Stimulated activated CD8-positive, alpha-beta memory T cell treated with anti-CD3 and anti-CD28 coated beads, Interleukin-7, amount 100 ng/mL, for 4 hours (primary cell): ENCODE data around the gene ABL1.

ENCODE experiments used
- DNase-seq, 2 donors: peaks; one replicate each; pipeline ENCODE4 v3.0.0-alpha.2; 2020; ENCODE audit warnings: low read depth in 2 of 2

The ABL1 gene

DNA sequence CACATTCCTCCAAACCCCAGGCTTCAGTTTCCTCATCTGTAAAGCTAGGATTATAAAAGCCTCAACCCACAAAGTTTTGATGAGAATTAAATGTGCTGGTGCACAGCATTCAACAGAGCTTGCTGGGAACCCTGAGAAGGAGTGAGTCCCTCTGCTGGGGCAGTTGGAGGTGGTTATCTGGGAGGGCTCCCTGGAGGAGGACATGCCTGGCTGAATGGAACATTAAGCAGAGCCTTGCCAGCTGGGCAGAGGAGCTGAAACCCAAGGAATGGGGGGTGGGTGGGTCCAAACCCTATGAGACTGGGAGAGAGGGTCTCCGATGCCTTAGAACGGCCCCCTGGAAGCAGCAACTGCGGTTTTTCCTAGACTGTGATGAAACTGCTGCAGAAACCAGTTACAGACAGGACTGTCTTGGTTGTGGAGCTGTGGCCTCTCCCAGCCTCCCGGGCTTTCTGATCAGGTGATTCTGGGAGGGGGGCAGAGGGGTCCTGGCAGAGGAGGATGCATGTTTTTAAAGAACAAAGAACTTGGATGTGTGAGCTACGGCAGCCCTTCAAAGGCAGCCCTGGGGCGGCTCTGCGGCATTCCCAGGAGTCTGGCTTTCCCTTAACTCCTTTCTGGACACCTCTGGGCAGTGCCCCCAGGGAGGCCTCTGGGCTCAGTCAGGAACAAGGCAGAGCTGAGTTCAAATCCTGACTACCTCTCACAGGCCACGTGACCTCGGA is 83.2 kb downstream of the ABL1 start:
- no peak for DNase-seq

- DNase-seq, result no peak
Observed at GRCh38 chr9:130918826-130919558, 83.9 kb downstream of the ABL1 start.

GRCh38 chr9:130919559-130920145 is 84.6 kb downstream of the ABL1 start:
- DNase-seq, result no peak

DNA sequence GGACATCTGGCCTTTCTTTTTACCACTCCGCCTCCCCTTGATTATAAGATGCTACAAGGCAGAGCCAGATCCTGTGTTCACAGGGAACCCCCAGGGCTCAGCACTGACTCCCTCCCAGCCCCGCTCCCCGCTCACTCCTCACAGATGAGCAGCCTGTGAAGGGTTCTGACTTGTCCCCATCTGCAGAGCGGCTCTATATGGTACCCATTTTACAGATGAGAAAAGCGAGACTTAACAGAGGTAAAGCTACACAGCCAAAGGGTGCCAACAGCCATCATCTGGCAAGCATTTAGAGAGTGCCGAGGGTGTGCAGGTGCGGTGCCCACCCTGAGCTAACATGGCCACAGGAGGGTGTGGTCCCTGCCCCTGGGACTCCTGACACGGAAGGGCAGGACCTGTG is 85.2 kb downstream of the ABL1 start:
- DNase-seq, result no peak

GRCh38 chr9:130920762-130921299 is 85.8 kb downstream of the ABL1 start:
- DNase-seq, result no peak

DNA sequence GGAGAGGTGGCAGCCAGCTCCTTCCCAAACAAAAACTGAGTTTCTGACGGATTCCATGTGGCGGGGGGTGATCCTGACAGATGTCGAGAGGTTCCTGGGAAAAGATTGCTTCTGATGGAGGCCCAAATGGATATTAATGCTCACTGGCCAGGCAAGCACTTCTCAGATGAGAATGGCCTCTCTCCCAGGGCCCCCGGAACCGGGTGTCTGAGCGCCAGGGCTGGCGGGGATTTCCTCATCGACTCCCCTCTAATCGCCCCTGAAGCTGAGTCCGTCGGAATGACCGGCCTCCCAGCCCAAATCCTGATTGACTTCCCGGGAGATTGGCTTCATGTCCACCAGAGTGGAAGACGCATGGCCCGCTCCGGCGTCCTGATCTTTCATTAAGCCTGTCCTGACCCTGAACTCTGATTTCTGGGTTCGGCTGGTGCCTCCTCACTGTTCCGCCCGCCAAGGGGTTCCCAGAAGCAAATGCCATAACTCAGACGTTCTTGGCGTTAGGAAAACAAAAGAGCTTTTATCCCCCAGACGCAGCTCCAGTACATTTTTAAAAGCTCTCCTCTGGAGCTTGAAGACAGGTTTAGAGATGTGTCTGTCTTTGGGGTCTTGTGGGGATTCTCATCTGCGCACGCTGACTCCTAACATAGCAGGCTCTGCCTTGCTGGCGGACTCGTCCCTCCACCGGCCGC is 86.4 kb downstream of the ABL1 start:
- no peak for DNase-seq

- DNase-seq, result no peak
Observed at GRCh38 chr9:130921989-130922892, 87.2 kb downstream of the ABL1 start.

DNA sequence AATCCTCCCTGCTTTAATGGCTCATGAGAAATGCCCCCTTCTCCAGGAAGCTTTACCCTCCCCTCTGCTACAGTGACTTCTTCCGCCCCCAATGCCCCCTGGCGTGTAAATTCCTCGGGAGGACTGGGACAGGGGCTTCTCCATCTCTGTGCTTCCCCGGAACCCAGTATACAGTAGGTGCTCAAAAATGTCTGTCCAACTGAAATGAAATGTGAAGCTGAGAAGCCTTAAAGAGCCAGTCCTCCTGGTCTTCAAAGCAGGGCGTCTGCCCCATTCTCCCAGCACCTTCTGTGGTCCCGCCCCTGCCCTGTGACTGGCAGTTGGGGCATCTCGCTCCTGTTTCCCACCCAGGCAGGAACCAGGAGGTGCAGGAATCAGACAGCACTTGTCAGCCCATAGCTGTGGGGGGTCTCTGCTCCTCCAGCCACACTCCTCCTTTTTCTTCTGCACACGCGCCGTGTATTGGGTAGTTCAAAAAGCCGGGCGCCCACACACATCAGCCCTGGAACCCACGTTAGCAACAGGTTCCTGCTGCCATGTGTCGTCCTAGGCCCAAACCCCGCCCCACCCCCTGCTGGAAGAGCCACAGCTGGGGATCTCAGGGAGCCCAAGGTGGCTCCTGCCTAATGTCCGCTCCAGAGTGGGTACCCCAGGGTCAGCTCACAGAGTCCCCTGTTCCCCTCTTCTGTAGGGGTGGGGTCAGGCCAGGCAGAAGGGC is 88.0 kb downstream of the ABL1 start:
- no peak for DNase-seq

DNA sequence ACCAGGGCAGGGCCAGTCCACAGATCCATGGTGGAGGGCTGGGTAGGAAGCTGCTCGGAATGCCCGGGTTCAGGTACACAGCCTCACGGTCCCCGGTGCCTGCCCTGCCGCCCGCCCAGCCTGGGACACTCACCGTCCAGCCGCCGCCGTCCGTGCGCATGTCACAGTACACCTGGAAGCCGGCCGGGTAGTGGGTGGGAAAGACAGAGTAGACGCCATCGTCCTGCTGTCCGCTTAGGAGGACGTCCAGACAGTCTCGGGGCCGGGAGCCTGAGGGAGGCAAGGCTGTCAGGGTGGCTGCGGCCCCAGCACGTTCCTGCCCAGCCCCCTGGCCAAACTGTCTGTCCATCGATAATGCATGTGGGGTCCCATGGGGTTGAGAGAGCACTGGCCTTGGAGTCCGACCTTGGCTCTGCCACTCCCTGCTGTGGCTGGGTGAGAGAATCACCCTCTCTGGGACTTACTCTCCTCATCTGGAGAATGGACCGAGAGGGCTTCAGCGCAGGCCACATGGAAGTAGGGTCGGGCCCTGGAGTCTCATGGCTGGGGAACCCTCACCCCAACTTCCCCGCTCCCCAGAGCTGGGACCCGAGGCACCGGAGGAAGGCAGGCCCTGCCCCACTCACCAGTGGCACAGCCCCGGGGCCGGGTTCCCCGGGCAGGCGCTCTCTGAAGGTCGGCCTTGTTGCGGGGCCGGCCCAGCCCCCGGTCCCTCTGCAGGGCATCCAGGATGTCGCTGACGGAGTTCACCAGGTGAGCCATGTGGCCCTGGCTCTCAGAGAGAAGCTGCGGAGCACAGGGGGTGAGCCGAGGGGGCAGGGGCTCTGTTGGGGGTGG is 88.8 kb downstream of the ABL1 start:
- no peak for DNase-seq

GRCh38 chr9:130924448-130924788 is 89.4 kb downstream of the ABL1 start:
- DNase-seq, result no peak

DNA sequence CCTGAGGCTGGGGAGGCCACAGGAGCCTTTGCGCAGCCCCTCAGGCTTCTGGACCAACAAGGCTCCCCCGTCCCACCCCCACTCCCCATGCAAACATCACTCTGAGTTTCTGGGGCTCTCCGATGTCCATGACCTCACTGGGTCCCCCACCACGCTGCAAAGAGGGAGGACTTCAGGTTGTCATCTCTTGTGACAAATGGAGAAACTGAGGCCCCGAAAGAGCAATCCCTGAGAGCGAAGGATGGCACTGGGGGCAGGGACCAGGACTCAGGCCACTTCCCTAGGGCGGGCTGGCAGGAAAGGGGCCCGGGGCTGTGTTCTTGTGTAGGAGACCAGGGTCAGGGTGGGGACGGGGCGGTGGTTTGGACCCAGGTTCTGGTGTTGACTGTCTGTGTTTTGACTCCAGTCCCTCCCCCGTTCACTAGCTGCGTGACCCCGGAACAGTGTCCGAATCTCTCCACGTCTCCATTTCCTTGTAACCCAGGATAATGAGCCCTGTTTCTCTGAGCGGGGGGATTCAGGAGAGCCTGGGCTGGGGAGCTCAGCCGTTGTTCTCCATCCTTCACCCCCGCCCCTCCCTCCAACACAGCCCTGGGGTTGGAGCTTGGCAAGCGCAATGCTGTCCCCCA is 90.1 kb downstream of the ABL1 start:
- DNase-seq, result no peak

GRCh38 chr9:130927338-130927737 is 92.3 kb downstream of the ABL1 start:
- no peak for DNase-seq

GRCh38 chr9:130927995-130928900 is 93.2 kb downstream of the ABL1 start:
- no peak for DNase-seq

DNA sequence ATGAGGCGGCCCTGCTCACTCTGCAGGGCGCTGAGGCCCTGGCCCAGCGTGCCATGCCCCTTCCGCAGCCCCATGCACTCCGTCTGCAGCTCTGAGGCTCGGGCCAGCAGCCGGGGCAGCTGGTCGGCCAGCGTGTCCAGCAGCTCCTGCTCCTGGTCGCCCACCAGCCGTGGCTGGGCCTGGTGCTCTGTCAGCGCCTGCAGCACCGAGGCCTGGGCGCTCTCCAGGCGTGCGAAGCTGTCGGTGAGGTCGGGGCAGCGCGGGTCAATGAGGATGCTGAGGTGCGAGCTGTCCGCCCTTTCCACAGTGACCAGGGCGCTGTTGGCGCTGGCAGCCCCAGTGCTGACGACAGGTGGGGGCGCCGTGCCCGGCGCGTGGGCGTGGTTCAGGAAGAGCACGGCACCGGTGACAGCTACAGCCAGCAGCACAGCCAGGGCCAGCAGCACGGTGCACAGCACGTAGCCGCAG is 94.6 kb downstream of the ABL1 start:
- no peak for DNase-seq

DNA sequence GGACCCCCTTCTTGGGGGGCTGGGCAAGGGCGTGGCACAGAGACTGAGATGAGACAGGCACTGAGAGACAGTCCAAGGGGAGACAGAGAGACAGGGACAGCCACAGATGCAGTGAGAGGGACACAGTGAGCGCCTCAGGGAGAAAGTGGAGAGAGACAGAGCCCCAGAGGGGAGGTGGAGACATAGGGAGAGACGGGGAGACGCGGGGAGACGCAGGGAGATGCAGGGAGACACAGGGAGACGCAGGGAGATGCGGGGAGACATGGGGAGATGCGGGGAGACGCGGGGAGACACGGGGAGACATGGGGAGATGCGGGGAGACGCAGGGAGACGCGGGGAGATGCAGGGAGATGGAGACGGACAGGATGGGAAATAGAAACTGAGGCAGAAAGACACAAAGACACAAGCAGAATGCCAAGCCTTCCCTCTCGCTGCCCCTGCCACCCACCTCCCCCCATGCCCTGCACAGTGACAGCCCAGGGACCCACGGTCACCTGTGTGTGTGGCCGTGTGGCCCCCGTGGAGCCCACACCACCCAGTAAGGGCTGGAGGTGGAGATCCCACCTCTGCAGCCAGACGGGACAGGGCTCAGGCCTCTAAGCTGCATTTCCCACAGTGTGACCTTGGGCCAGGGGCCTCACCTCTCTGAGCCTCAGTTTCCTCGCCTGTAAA is 95.2 kb downstream of the ABL1 start:
- DNase-seq, result no peak

- no peak for DNase-seq
Observed at GRCh38 chr9:130930804-130931349, 95.8 kb downstream of the ABL1 start.
